NCI-H2171 (cell line): ENCODE measurements around the gene MTX2.
"Not testable (repeated sequence)": the region's sequence is repeated elsewhere in the genome, so short reads cannot be mapped to it uniquely, and the experiment has no call there.

Source experiments
- DNase-seq: peaks from one replicate; lab custom pipeline; 2025; lab: John Stamatoyannopoulos, UW

The MTX2 gene

DNA sequence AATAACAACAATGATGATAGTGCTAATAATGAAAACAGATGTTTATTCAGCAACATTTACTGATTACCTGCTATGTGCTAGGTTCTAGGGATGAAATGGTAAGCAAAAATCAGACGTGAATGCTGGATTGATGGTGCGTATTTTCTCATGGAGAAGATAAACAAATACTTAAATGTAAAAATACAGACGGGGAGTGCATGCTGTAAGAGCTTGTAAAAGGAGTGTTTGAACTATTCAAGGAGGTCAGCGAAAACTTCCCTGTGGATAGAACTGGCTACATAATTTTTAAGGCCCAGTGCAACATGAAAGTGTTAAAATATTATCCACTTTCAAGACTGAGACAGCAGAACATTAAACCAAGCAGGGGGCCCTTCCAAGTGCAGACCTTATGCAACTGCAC lies 22.1 kb downstream of the MTX2 start:
- DNase-seq = no peak

DNA sequence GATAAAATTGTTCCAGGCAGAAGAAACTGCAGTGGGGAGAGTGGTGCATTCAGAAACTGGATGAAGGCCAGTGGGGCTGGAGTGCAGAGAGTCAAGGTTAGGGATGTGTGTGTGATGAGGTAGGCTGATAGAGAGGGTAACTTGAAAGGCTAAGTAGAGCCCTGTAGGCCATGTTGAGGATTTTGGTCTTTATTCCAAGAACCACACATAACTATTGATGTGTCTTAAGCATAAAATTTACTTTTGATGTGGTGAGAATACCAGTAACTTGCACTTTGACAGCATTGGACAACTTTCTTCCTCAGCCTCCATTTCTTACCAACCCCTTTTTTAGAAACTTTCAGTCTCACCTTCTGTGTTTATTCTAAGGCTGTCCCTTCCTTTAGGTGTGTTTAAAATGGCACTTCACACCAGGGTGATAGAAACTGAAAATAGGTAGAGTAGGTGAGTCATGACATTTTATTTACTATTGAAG lies 22.6 kb downstream of the MTX2 start:
- DNase-seq = no peak

DNA sequence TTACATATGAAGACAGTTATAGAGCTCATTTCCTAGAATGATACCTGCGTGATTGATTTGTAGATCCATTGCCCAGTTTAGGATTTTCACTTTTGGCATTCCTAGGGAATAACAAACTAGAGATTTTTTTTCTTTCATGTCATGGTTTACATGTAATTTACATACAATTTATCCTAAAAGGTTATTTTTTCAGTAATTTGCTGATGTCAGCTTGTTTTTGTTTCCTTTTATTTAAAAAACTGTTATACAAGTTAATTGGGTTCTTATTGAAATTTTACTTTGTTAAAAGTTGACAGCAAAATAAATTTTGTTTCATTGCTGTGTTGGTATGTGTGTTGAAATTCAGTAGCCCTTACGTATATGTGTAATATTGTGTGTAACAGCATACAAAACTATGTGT lies 23.4 kb downstream of the MTX2 start:
- DNase-seq = no peak

DNA sequence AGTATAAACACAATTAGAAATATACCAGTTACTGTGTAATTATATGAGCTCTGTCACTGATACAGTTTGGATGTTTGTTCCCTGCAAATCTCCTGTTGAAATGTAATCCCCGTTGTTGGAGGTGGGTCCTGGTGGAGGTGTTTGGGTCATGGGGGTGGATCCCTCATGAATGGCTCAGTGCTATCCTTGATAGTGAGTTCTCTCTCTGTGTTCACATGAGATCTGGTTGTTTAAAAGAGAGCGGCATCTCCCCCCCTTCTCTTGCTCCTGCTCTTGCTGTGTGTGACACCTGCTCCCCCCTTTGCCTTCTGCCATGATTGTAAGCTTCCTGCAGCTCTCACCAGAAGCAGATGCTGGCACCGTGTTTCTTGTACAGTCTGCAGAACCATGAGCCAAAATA lies 24.1 kb downstream of the MTX2 start:
- no peak for DNase-seq

DNA sequence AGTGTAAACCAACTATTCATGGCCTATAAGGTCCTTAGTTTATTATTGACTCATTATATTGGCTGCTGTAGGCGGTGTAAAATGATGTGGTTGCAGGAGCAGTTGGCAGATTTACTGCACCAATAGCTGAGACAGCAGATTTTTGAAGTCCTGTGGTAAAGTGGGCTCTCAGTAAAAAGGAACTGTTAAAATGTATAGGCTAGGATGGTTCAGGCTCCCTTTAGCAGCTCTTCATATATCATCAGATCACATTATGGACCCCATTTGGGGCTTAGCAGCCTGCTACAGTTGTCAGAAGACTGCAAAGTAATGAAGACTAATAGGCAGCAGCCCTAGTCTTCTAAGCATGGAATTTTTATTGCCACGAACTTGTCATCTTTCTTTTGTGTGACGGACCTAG lies 27.8 kb downstream of the MTX2 start:
- DNase-seq = no peak

DNA sequence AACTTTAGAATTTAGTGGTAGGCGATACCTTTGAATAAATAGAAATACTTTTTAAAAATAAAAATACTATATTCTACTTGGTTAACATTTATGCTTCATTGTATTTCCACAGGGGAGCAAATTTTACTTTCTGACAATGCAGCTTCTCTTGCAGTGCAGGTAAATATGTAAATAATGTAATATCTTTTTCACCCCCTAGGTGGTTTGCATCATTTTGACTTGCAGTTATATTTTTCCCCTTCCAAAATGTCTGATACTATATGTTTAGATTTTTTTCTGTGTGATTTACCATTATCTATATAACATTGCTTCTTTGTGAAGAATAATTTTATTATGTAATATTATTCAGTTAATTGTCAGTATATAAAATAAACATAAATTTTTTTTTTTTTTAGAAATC lies 28.5 kb downstream of the MTX2 start:
- no peak for DNase-seq

DNA sequence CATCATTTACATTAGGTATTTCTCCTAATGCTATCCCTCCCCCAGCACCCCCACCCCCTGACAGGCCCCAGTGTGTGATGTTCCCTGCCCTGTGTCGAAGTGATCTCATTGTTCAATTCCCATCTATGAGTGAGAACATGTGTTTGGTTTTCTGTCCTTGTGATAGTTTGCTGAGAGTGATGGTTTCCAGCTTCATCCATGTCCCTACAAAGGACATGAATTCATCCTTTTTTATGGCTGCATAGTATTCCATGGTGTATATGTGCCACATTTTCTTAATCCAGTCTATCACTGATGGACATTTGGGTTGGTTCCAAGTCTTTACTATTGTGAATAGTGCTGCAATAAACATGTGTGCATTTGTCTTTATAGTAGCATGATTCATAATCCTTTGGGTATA lies 36.8 kb downstream of the MTX2 start:
- not testable (repeated sequence) for DNase-seq

DNA sequence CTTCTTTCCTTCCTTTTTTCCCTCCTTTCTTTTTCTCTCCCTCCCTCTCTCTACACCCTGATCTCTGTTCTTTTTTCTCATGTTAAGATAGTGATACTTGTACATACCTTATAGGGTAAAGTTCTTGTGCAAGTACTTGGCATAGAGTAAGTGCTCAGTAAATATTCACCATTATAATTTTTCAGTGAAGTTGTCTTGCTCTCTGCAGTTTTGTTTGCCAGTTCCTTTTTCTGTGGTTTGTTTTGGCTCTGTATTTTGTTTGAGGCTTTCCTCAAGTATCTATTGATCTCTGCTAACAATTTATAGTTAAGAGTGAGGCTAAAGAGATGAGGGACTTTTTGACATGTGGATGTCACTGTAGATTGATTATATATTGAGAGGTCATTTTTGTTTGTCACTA lies 48.0 kb downstream of the MTX2 start:
- no peak for DNase-seq

DNA sequence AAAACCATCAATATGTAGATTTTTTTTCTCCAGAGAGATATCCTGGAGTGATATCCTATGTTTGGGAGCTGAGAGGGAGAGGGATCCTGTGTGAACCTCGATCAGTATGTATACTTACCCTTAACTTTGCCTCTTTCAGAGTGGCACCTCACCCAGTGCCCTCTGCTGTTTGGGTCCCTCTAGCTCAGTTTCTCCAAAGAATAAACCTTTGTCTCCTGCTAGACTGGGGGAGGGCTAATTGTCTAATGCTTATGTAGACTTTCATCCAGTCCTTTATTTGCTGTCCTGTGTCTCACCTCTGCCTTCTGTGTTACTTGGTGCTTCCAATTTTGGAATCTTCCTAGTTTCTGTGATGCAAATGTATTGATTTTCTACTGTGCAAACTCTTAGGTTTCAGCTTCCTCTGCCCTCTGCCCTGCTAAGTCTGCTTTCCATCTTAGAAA lies 48.4 kb downstream of the MTX2 start:
- DNase-seq = no peak

DNA sequence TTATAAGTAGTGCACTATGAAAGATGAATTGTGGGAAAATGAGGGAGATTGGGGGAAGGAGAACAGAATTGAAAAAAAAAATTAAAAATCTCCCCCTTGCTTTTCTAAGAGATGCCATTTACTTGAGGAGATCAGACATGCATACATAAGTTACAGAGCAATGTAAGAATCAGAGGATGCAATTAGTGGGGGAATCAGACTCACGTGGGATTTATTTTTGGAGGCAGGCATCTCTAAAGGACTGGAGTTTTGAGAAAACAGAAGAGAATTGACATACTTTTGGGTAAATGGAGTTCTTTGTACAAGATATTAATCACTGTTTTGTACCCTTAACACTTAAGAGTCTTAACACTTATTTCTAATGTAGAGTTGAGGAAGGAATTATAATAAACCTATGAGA lies 52.7 kb downstream of the MTX2 start:
- DNase-seq = no peak

DNA sequence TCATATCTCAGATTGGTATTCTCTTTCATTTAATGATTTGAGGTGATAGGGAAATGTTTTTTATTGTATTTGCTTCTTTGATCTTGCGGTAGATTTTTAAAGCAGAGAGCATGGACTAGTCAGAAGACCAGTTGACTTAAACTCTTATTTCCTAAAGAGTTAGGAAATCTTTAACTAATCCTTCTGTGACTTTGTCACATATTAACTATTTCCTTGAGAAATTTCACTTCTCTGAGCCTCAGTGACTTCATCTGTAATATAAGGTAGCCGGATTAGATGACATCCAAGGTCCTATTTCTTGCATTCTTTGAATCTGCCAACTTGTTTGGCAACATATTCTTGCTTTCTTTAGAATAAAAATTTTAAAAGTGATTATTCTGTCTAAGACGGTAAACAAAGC lies 55.6 kb downstream of the MTX2 start:
- no peak for DNase-seq

DNA sequence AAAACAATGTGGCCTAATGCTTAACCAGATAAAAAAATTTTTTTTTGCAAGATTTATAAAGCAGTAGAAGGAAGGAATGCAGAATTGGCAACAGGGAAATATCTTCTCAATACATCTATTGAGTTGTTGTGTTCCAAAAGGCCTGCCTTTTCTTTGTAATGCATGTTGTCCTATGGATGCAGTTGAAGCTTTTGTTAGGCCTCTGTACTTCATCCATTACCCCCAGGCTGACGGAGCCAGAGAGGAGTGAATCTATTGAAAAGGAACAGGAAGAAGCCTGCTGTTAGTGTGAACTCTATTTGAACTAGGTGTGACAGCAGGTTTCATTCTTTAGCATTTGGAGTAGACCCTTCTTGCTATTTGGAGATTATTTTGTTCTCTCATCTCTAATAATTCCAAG lies 56.5 kb downstream of the MTX2 start:
- no peak for DNase-seq

DNA sequence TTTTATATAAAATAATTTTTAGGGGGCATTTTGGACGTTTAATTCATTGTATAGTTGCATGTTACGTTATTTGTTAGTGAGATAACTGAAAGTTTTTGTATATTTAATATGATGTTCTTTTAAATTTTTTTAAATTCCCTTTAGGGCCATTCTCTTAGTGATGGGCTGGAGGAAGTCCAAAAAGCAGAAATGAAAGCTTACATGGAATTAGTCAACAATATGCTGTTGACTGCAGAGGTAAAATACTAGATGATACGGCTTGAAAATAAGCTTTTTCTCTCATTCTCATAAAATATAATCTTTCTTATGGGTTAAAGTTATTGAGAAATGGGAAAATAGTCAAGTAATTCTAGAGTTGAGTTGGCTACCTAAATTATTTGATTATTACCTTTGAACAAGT lies 58.9 kb downstream of the MTX2 start:
- no peak for DNase-seq

DNA sequence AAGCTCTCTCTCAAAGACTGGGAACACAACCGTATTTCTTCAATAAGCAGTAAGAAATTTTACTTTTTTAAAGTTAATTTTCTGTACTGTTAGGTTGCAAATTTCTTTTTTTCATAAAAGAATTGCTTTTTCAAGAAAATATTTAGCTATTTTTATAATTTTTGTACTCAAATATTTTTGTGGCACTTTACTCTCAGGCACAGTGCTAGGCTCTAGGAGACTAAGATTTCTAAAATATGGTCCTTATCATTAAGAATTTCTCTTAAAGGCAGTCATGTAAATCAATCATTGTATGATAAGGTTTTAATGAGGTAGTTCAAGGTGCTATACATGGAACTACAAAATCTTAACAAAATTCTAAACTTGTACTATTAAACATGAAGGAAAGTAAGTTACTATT lies 61.4 kb downstream of the MTX2 start:
- no peak for DNase-seq

DNA sequence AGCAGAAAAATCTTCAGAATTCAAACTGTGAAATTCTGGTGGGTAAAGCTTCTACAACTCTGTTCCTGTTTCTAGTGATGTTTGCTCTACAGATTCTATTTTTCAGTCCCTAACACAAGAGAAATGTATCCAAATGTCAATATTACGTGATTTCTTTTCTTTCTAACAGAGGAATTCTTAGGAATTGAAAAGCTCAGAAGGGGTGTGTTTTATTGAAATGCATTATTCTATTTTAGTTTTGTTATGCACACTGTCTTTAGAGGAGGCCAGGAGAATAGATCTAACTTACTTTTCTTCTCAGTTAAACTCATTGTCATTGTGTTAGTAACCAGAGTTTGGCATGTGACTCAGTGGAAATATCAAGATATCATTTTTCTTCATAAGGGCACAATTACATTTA lies 62.4 kb downstream of the MTX2 start:
- no peak for DNase-seq

DNA sequence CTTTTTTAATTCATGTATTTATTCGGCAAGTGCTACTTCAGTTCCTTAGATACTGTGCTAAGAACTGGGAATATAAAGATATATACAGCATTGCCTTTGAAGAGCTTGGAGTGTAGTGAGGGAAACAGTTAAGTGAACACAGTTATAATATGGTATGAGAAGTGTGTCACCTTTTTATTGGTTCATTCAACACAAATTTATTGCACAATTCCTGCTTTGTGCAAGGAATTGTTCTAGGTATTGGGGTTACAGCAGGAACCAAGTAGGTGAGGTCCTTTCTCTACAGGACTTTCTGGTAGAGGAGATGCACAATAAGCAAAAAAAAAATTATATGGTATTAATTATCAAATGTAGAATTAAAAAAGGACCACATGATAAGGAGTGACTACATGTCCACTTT lies 65.5 kb downstream of the MTX2 start:
- DNase-seq = no peak

DNA sequence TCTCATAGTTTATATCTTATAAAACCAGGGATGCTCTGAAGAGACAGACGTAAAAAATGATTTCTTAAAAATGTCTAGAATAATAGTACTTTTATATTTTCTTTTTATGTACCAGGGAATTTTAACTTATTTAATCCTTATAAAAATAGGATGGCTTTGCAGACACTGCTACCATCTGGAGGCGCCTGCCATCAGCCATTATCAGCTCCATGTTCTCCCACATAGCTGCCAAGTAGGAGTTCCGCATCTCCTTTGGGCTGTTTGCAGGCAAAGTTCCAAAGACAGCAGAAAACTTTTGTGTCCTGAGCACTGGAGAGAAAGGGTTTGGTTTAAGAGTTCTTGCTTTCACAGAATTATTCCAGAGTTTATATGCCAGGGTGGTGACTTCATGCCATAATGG lies 69.2 kb downstream of the MTX2 start:
- DNase-seq = no peak

DNA sequence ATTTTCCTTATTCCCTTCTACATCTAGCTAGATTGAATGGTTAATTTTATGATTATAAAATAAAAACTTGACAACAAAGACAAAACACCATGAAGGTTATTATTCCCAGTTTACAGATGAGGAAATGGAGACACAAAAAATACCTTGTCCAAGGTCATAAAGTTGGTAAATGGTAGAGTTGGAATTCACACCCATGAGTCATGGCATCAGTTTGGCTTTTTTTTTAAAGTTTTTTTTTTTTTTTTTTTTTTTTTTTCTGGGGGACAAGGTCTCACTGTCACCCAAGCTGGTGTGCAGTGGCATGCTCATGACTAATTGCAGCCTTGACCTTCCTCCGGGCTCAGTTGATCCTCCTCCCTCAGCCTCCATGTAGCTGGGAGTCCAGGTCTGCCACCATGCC lies 70.0 kb downstream of the MTX2 start:
- DNase-seq = no peak

DNA sequence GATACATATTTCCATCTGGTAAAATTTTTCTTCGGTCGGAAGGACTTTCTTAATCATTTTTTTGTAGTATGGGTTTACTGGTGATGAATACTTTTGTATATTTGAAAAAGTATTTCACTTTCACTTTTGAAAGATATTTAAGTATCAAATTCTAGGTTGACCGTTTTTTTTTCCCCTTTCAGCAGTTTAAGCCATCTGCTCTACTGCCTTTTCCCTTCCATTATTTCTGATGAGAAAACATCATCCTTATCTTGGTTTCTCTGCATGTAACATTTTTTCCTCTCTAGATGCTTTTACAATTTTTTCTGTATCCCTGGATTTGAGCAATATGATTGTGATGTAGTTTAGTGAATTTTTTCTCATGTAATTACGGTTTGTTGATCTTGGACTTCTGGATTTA lies 87.0 kb downstream of the MTX2 start:
- peak; percentile 39 for DNase-seq

DNA sequence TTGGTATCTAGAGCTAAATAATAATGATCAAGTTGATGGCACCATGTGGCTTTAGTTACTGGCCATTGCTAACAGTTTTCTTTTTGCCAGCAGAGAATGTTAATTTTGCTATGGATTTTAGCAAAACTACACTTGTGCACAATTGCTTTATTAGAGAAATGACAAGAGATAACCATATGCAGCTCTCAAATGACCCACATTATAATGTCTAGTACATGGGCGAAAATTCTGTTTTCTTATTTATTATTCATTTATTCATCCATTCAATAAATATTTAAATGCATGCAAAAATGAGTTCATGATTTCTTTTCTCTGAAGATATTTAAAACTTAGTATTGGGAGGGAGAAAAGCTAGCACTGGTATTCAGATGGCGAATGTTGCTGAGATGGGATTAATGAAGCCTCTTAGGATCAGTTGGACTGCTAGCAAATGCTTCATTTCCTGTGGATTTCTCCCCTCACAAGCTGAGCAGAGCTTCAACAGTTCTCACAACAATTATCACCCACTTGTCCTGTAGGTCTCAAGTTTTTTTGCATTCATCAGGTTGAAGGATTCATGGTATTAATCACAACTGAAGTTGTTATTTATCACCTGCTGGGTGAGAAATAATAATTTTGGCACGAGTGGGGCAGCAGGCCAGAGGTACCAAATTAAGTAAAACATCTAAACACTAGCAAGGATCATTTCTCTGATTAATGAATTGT lies 95.2 kb downstream of the MTX2 start:
- DNase-seq = no peak

DNA sequence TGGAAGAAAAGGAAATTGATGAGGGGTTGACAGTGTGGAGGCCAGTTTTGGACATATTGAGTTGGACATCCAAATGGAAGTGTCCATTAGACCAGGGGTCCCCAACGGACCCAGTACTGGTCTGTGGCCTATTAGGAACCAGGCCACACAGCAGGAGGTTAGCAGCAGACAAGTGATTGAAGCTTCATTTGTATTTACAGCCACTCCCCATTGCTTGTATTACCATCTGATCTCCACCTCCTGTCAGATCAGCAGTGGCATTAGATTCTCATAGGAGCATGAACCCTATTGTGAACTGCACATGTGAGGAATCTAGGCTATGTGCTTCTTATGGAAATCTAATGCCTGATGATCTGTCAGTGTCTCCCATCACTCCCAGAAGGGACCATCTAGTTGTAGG lies 99.1 kb downstream of the MTX2 start:
- DNase-seq = no peak

DNA sequence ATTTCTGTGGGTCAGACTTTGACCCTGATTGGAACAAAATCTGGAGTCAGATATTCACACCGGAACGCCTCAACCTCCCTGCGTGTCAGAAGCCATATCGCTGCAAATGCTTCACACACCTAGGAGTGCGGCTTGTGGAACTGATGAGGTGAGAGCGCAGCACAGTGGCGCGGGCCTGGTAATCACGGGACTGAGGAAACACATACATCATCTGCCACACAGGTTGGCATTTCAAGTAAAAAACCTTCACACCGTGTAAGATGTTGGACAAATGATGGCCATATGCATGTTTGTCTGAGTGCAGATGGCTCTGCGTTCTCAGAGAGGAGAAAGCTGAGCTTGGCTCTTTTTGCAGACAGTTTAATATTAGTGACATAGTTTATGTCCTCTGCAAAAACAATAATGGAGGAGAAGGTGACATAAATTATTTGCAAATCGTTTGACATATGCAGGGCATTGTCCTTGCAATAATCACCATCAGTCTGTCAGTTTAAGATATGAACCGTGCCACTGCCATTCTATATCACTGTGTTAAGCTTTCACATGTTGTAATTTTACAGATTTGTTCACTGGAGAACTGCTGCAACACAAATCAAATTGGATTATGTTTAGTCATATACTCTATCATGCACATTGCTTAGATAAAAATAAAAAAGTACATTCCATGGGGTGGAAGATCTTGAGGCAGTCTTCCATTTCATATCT lies 101.4 kb downstream of the MTX2 start:
- peak; percentile 76 for DNase-seq

DNA sequence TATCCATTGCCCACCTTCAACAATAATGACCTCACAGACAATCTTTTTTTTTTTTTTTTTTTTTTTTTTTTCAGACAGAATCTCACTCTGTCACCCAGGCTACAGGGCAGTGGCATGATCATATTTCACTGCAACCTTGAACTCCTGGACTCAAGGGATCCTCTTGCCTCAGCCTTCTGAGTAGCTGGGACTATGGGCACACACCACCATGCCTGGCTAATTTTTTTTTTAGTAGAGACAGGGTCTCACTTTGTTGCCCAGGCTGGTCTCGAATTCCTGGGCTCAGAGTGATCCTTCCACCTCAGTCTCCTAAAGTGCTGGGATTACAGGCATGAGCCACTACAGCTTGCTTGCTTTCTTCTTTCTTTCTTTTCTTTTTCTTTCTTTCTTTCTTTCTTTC lies 103.9 kb downstream of the MTX2 start:
- DNase-seq = not testable (repeated sequence)

DNA sequence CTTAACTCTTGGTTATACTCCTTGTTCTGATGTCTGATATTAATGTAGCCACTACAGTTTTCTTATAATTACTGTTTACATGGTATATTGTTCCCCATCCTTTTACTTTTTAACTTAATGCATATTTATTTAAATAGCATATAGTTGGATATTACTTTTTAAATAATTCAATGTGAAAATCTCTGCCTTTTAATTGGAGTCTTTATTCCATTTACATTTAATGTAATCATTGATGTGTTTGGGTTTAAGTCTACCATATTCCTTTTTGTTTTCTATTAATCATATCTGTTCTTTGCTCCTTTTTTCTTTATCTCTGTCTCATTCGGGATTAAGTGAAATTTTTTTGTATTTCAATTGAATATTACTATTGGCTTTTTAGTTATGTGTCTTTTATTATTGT lies 109.1 kb downstream of the MTX2 start:
- DNase-seq = no peak
